Fibroblast of lung (primary cell): ENCODE results near the gene NHLRC1.

ENCODE experiments used
- CTCF ChIP-seq, 2 donors: IDR thresholded peaks in 1 of 2; conservative IDR thresholded peaks in 1 of 2; 1 replicate in 1 of 2; 2 replicates in 1 of 2; pipeline ENCODE4 v1.5.1; 2011 to 2012; ENCODE audit warnings: low read length in 2 of 2, control low read depth in 1 of 2, inconsistent platforms in 1 of 2, low read depth in 1 of 2, mild to moderate bottlenecking in 1 of 2
- EZH2 ChIP-seq: IDR thresholded peaks from 2 replicates; pipeline ENCODE4 v1.5.1; 2012; ENCODE audit warnings: low read length, control low read depth, mild to moderate bottlenecking; ENCODE audit errors: missing control alignments

- TF ChIP-seq EZH2 (no peak), CTCF (conservative IDR thresholded peaks at IDR 0.05 in 1 of 2, IDR thresholded peaks at IDR 0.05 in 1 of 2; ENCODE audit: low read depth in 1 of 2, low read length in 2 of 2) (peak; percentile 22 to 39)
These were observed 33.5 kb upstream of the NHLRC1 start for GRCh38 chr6:18155864-18156421.
